Activated CD4-positive, alpha-beta T cell treated with anti-CD3 and anti-CD28 coated beads for 1 hour (primary cell): ENCODE results near the gene SEC14L1.
"Not testable (repeated sequence)": the region's sequence is repeated elsewhere in the genome, so short reads cannot be mapped to it uniquely, and the experiment has no call there.

ENCODE experiments used
- DNase-seq: peaks from one replicate; pipeline ENCODE4 v3.0.0-alpha.2; 2020

Gene SEC14L1

DNA sequence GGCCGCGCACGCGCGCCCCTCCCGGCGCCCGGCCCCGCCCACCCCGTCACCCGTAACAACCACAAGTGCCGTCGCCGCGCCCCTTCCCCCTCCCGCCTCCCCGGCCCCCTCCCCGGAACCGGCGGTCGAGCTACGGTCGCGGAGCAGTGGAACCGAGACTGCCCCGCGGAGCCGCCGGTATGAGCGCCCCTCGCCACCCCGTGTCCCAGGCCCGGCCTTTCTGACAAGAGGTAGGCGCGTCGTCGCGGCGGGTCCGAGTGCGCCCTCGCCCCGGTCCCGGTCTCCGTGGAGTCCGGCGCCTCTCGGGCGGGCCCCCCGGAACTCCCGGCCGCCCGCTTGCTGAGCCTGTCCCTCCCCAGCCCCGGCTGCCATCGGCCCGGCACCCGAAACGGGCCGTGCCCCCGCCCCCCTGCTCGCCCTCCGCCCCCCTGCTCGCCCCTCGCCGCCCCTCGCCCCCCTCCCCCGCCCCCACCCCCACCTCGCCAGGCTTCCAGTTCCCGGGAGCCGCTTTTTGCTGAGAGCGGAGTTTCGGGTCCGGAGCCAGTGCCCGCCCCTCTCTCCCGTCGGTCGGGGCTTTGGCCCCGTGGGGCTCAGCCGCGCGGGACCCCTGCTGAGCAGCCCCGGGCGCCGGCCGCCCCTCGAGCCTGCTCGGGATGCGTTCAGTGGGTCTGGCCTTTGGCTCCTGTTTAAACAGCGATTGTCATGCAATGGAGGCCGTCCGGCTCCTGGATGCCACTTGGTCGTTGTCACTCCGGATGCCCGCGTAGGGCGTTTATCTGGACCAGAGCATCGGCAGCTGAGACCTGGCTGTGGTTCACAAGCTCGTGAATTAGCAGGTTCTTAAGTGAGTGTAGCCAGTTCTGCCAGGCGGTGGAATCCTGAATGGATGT, at the start of gene SEC14L1:
SEC14L1 (plus strand) TSS at position 92 of the 890 bp plus-strand sequence. CDS start 2,628 bp downstream, outside the sequence.
- no peak for DNase-seq

DNA sequence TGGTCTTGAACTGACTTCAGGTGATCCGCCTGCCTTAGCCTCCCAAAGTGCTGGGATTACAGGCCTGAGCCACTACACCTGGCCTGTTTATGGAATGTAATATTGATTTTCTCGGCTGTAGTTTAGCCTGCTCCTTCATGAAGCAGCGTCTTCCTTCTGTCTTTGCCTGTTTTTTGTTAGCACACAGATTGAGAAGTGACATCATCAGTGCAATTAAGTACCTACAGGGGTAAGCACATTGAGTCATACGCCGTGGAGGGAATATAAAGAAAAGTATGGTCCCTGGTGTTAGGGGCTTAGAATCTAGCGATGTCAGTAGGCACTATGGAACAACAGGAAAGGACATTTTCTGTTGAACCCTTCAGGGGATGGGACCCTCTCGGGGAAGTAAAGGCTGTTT, 48.7 kb upstream of the SEC14L1 start:
- no peak for DNase-seq

- DNase-seq = no peak
These were observed 45.3 kb upstream of the SEC14L1 start for GRCh38 chr17:77095461-77095860.

- DNase-seq = no peak
These were observed 44.1 kb upstream of the SEC14L1 start for GRCh38 chr17:77096570-77097214.

DNA sequence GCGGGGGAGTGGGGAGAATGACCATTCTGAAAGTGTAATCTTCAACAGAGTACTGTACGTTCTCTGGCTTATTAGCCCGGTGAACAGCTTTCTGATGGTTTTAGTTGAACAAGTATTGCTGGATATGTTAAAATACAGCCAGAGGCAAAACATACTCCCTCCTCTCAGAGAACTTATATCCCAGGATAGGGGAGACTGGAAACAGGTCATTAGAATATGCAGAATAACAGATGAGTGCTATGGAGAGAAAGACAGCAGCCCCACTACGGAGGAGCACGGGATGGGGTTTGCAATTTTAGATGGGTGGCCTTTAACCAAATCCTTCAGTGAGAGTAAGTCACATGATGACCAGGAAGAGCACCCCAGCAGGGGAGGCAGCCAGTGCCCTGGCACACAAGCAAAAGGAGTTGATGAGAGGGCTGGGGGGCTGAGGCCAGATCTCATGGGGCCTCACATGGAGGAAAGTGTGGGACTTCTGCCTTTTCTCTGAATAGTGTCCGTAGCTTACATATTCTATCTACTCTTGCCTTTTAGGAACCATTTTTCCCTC, 43.1 kb upstream of the SEC14L1 start:
- no peak for DNase-seq

DNA sequence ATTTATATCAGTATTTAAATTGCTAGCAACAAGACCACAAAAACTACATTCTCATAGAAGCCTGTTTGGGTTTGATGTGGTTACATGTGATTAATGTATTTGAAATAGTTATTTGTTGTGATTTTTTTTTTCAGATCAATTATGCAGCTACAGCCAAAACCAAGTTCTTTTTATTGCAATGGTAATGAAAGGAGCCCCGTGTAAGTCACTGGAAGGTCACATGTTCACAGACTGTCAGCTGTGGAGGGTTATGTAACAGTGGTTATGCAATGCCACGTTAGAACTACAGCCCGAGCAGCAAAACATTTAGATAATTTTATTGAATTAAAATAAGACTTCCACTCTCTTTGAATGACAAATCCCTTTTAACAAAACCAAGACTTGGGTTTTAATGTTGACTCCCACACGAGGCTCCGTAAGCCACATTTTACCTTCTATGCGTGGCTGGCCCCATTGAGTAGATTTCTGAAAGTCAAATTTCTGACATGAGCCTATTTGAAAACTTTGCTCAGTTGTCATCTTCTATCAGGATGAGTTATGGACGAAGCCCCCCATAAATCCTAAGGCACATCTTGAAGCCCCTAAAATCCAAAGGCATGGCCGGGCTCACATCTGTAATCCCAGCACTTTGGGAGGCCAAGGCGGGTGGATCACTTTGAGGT, 41.8 kb upstream of the SEC14L1 start:
- DNase-seq = no peak

- no peak for DNase-seq
These were observed 40.8 kb upstream of the SEC14L1 start for GRCh38 chr17:77099997-77100396.

- DNase-seq = no peak
These were observed 39.0 kb upstream of the SEC14L1 start for GRCh38 chr17:77101521-77102410.

- DNase-seq = not testable (repeated sequence)
These were observed 38.2 kb upstream of the SEC14L1 start for GRCh38 chr17:77102411-77103134.

- no peak for DNase-seq
These were observed 35.1 kb upstream of the SEC14L1 start for GRCh38 chr17:77105706-77106105.

DNA sequence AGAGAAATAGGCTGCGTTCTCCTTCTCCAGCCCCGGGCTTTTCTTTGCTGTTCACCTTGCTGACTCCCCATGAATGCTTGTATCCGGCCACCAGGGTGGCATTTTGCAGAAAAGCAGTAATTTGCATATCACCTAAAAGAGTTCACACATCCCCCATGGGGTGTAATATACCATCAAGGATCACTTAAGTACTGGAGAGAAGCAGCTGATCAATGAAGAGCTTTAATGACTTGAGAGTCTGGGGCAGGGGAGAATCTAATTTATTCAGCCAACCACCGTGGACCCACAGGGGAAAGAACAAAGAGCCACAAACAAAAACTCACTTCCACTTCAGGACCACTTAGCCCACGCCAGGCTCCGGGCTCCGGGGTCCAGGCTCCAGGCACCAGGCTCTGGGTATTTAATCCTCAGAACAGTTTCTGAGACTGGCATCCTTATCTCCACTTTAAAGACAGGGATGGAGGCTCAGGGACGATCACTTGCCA, 33.9 kb upstream of the SEC14L1 start:
- no peak for DNase-seq

GRCh38 chr17:77107506-77108433, 33.0 kb upstream of the SEC14L1 start:
- peak; percentile 16 for DNase-seq

DNA sequence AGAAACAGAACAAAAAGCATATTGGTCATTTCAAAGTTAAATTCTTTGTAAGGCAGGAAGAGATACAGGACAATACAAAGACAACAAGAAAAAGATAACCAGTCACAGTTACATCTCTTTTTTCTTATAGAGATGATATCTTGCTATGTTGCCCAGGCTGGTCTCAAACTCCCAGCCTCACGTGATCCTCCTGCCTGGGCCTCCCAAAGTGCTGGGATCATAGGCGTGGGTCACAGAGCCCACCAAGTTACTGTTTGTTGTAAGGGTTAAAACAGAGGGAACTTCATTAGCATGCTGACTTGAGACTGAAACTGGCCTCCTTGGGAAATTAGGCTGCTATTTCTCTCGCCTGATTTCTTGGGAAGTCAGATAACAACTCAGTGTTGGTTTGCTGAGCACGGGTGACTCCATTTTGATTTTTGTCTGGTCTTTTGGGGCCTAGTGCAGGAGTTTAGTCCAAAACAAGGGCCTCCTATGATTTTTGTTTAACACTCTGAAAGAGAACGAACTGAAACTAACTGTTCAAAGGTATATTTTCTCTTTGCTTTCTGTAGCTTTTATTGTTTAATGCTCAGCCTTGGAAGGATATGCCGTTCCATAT, 31.5 kb upstream of the SEC14L1 start:
- DNase-seq = no peak

GRCh38 chr17:77109764-77110359, 30.9 kb upstream of the SEC14L1 start:
- no peak for DNase-seq

GRCh38 chr17:77111165-77111933, 29.4 kb upstream of the SEC14L1 start:
- not testable (repeated sequence) for DNase-seq

- DNase-seq = no peak
These were observed 28.9 kb upstream of the SEC14L1 start for GRCh38 chr17:77111934-77112296.

DNA sequence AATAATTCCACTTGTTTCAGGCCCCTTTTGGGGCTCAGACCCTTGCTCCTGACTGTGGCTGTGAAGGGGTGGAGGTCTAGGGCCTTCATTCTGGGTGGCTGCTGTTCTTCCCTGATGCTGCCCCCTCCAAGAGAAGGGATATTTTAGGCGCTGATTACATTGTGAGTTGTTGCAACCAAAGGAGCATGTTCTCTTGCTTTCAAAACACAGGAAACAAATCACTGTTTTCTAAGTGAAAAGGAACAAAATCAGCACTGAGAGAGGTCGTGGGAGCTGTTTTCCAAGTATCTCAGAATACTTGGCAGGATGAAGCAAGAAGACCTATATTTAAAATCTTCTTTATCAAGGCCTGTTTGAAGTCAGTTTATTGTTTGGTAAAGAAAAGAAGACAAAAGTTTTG, 25.3 kb upstream of the SEC14L1 start:
- DNase-seq = no peak

DNA sequence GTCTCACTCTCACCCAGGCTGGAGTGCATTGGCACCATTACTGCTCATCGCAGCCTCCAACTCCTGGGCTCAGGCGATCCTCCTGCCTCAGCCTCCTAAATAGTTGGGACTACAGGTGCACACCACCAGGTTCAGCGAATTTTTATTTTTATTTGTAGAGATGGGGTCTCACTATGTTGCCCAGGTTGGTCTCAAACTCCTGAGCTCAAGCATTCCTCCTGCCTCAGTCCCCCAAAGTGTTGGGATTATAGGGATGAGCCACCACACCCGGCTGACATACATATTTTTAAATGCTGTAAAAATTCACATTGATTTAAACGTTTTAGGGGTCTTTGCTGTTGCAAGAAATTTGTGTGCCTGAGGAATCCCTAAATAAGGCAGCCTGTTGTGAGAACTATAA, 24.8 kb upstream of the SEC14L1 start:
- no peak for DNase-seq
